ENCODE results near the gene CERT1.

Gene CERT1

GRCh38 chr5:75513841-75514240 is 2.4 kb upstream of the CERT1 start (continued):
- TF ChIP-seq ZNF518A (tag by site-specific recombination; conservative IDR thresholded peaks at IDR 0.05; ENCODE audit: low read depth) (no peak), ZNF843 (tag by site-specific recombination; IDR thresholded peaks at IDR 0.05) (no peak), IKZF3 (tag by site-specific recombination; IDR thresholded peaks at IDR 0.05) (no peak), ZNF184 (tag by site-specific recombination; IDR thresholded peaks at IDR 0.05) (no peak), ZNF114 (tag by site-specific recombination; IDR thresholded peaks at IDR 0.05) (no peak), ZFP69B (tag by site-specific recombination; IDR thresholded peaks at IDR 0.05) (no peak)

GRCh38 chr5:75512383-75513074 is 1.1 kb upstream of the CERT1 start:
- H3K36me3 ChIP-seq (ENCODE audit: control insufficient read depth in 2 of 2, insufficient read depth in 1 of 2, low read length in 2 of 2), result no peaks in the 10 kb centered on the region
- ChIA-PET CTCF (no interaction called here), POLR2A (interaction anchor here (0.6 to 1.3 kb wide), 4 partner anchors 69 to 1169 kb away, joined by 3 to 6 read pairs (median 3); partner anchors contain the start of genes HMGCR and POC5)
- H3K27ac ChIP-seq (ENCODE audit: extremely low read depth, low read depth, low read length), result peak overlapping the region; percentile 56
- peak overlapping the region; percentile 60 for H3K4me3 ChIP-seq (ENCODE audit: low read depth, low read length)
- TF ChIP-seq PRDM1 (tag by site-specific recombination; IDR thresholded peaks at IDR 0.05) (peak; percentile 47; the same call in 1 of the 2 replicates), GLI4 (tag by site-specific recombination; IDR thresholded peaks at IDR 0.05) (no peak)
- H3K9me3 ChIP-seq (ENCODE audit: control insufficient read depth, insufficient read depth, low read depth, low read length), result no peaks in the 10 kb centered on the region
- H3K4me1 ChIP-seq (ENCODE audit: control insufficient read depth, insufficient read depth, low read length), result no peaks in the 10 kb centered on the region

- POLR2A ChIA-PET, result interaction anchor here (1.1 to 1.7 kb wide), 3 partner anchors 147 to 174 kb away, joined by 3 to 7 read pairs (median 6); partner anchors contain the start of gene HMGCR
- CTCF ChIA-PET, result interaction anchor here (0.7 to 1.9 kb wide), 2 partner anchors 170 to 1124 kb away, joined by 3 to 4 read pairs; no protein-coding TSS in a partner anchor
- H3K4me3 ChIP-seq (ENCODE audit: low read depth, low read length), result peak overlapping the region; percentile 91
- no peaks in the 10 kb centered on the region for H3K9me3 ChIP-seq (ENCODE audit: control insufficient read depth, insufficient read depth, low read depth, low read length)
- no peaks in the 10 kb centered on the region for H3K4me1 ChIP-seq (ENCODE audit: control insufficient read depth, insufficient read depth, low read length)
- peak overlapping the region; percentile 74 for H3K27ac ChIP-seq (ENCODE audit: extremely low read depth, low read depth, low read length)
- H3K36me3 ChIP-seq (ENCODE audit: control insufficient read depth in 2 of 2, insufficient read depth in 1 of 2, low read length in 2 of 2), result no peaks in the 10 kb centered on the region
- TF ChIP-seq KLF8 (tag by site-specific recombination; IDR thresholded peaks at IDR 0.05) (0 out of 2 replicates have a peak, but pooled peaks have one; percentile 27), GLI4 (tag by site-specific recombination; IDR thresholded peaks at IDR 0.05) (peak; percentile 65; the same call in 1 of the 2 replicates), ZNF596 (tag by site-specific recombination; IDR thresholded peaks at IDR 0.05) (no peak), GLIS1 (tag by site-specific recombination; IDR thresholded peaks at IDR 0.05) (peak; percentile 11; the same call in 1 of the 2 replicates), GLIS2 (tag by site-specific recombination; IDR thresholded peaks at IDR 0.05) (no peak; the same call in none of the 2 replicates), ZNF2 (tag by site-specific recombination; IDR thresholded peaks at IDR 0.05) (0 out of 2 replicates have a peak, but pooled peaks have one; percentile 16), ZNF16 (tag by site-specific recombination; IDR thresholded peaks at IDR 0.05; ENCODE audit: low read depth) (no peak), ZFP69B (tag by site-specific recombination; IDR thresholded peaks at IDR 0.05) (no peak), ZNF157 (tag by site-specific recombination; IDR thresholded peaks at IDR 0.05) (no peak), ZIC2 (tag by site-specific recombination; IDR thresholded peaks at IDR 0.05) (peak; percentile 90), ZNF510 (tag by site-specific recombination; IDR thresholded peaks at IDR 0.05; ENCODE audit: insufficient replicate concordance) (no peak), ZNF692 (tag by site-specific recombination; IDR thresholded peaks at IDR 0.05) (peak; percentile 9; the same call in 1 of the 2 replicates), ZBTB20 (tag by site-specific recombination; IDR thresholded peaks at IDR 0.05) (peak; percentile 80), HOXD13 (CRISPR knock-in tag; IDR thresholded peaks at IDR 0.05; ENCODE audit: borderline replicate concordance) (no peak), PRDM4 (tag by site-specific recombination; IDR thresholded peaks at IDR 0.05) (no peak)
Observed at GRCh38 chr5:75510836-75511434, 494 bp downstream of the CERT1 start.

Data from HEK293 (cell line).